CD4-positive, alpha-beta T cell (primary cell): ENCODE results near the gene KDM3A. TPM values are rescaled to one million over a fixed set of nuclear protein-coding genes. Genes with fewer than 3 reads are reported as not detected.

Source experiments
- ATAC-seq: fragments of 200-7000 bp; cut with Tn5 transposase; one replicate; pipeline ENCODE4 v1.10.0; 2022; ENCODE audit warnings: mild to moderate bottlenecking; ENCODE audit not compliant: poor library complexity
- CTCF ChIA-PET: fragments of 350-600 bp; sonication (Branson Sonifier 250); formaldehyde crosslinking; loops from one replicate; lab custom pipeline; 2021; ENCODE audit warnings: antibody characterized with exemption, inconsistent platforms; lab: Charles Lee
- POLR2A ChIA-PET: fragments of 350-600 bp; sonication (Branson Sonifier 250); formaldehyde crosslinking; loops from one replicate; lab custom pipeline; 2021; ENCODE audit warnings: antibody characterized with exemption, inconsistent platforms; lab: Charles Lee
- DNase-seq, 14 experiments: peaks; one replicate each; pipeline ENCODE4 v3.0.0-alpha.2; 2013 to 2020; ENCODE audit warnings: mixed read lengths in 2 of 14
- H3K27ac ChIP-seq, 2 donors: one replicate each; pipeline versions ENCODE4 v1.5.1 to v1.7.0; 2013; ENCODE audit warnings: low read length in 2 of 2, low read depth in 1 of 2, mild to moderate bottlenecking in 1 of 2
- H3K27me3 ChIP-seq, 2 experiments: 1 replicate in 1 of 2; 2 replicates in 1 of 2; pipeline versions ENCODE4 v1.6.1 to v1.7.0; 2013; ENCODE audit warnings: low read length in 2 of 2, control low read depth in 1 of 2, mild to moderate bottlenecking in 1 of 2, moderate library complexity in 1 of 2; ENCODE audit not compliant: insufficient read depth in 2 of 2, control insufficient read depth in 1 of 2
- H3K36me3 ChIP-seq: one replicate; pipeline ENCODE4 v1.6.1; 2013; ENCODE audit warnings: low read length, control low read depth; ENCODE audit not compliant: insufficient read depth
- H3K4me1 ChIP-seq: one replicate; pipeline ENCODE4 v1.6.1; 2013; ENCODE audit warnings: low read length, control low read depth; ENCODE audit not compliant: insufficient read depth
- H3K4me3 ChIP-seq: one replicate; pipeline ENCODE4 v1.5.1; 2013; ENCODE audit warnings: mild to moderate bottlenecking, low read length, moderate library complexity
- H3K9me3 ChIP-seq, 2 experiments: 1 replicate in 1 of 2; 2 replicates in 1 of 2; pipeline versions ENCODE4 v1.6.1 to v1.7.0; 2013; ENCODE audit warnings: low read length in 2 of 2, mild to moderate bottlenecking in 2 of 2, control low read depth in 1 of 2, moderate library complexity in 1 of 2; ENCODE audit not compliant: control insufficient read depth in 1 of 2, insufficient read depth in 1 of 2
- H3K27ac Mint-ChIP-seq: one replicate; pipeline ENCODE4 v1.8.0; 2020; ENCODE audit warnings: mixed read lengths
- H3K27me3 Mint-ChIP-seq: one replicate; pipeline ENCODE4 v1.8.0; 2021; ENCODE audit warnings: mixed read lengths
- H3K36me3 Mint-ChIP-seq: one replicate; pipeline ENCODE4 v1.8.0; 2021; ENCODE audit warnings: low read depth, mixed read lengths
- H3K4me1 Mint-ChIP-seq: one replicate; pipeline ENCODE4 v1.8.0; 2021; ENCODE audit warnings: low read depth, mixed read lengths
- H3K4me3 Mint-ChIP-seq: one replicate; pipeline ENCODE4 v1.8.0; 2020; ENCODE audit warnings: mild to moderate bottlenecking, mixed read lengths
- H3K9me3 Mint-ChIP-seq: one replicate; pipeline ENCODE4 v1.8.0; 2020; ENCODE audit warnings: mixed read lengths
- CTCF ChIP-seq: fragments of 200-600 bp; IDR thresholded peaks from one replicate; pipeline ENCODE4 v1.8.0; 2022; ENCODE audit warnings: antibody characterized with exemption, mild to moderate bottlenecking
- intact Hi-C, 2 experiments: fragments of 100-400 bp; cut with DNase I in 1 of 2; cut with micrococcal nuclease in 1 of 2; formaldehyde crosslinking; loops; one replicate each; pipeline versions ENCODE4 v1.15.1 to v1.9.0; 2023 to 2025; cut with DNase I, micrococcal nuclease
- polyA plus RNA-seq, 2 donors: library from polyadenylated mRNA; unstranded; fragments of 120-200 nt; gene quantifications; one replicate each; pipeline ENCODE4 v1.2.1, GENCODE V29; 2013
- total RNA-seq, 174 experiments: library from RNA in 2 of 174; stranded (reverse) in 2 of 174; gene quantifications; one replicate each; pipeline ENCODE4 v1.2.3 and lab custom pipeline; 2021 to 2026

KDM3A gene
- total RNA-seq (100 to 1,000 TPM; 205 to 207 TPM), total RNA-seq (lab: John Stamatoyannopoulos, UW) (49.7 to 396 (median 234) reads per million in 172 experiments)
- 65.0 TPM for polyA plus RNA-seq (2013, experiment 1 of 2)
- polyA plus RNA-seq (2013, experiment 2 of 2): 84.4 TPM

- Mint-ChIP-seq H3K36me3 (peaks cover 56% of the 10 kb centered on the region), H3K27ac (peak within 1 kb of the TSS; percentile 97), H3K27me3 (peaks cover 7% of the 10 kb centered on the region), H3K4me3 (peak within 1 kb of the TSS; percentile 99), H3K9me3 (peaks cover 4% of the 10 kb centered on the region), H3K4me1 (peaks cover 49% of the 10 kb centered on the region)
- DNase-seq (peak; percentile 98 to 100 (median 99)), ATAC-seq (peak; percentile 76)
- intact Hi-C loops: loop anchor here (2.0 to 10.0 kb wide), 5 partner anchors 121 to 336 kb away; partner anchors contain the start of genes MRPL35 (in 2 of the 2), CHMP3 (in 1 of the 2), IMMT (in 1 of the 2) and POLR1A (in 1 of the 2)
- TF ChIP-seq CTCF: no peak
- Histone ChIP-seq H3K27me3 (no peaks in the 10 kb centered on the region), H3K36me3 (peaks cover 28% of the 10 kb centered on the region), H3K4me3 (peak within 1 kb of the TSS; percentile 87), H3K4me1 (peaks cover 33% of the 10 kb centered on the region), H3K27ac (peak within 1 kb of the TSS; percentile 76 to 94), H3K9me3 (peaks cover 0 to 17% of the 10 kb centered on the region in 2 experiments)
- CTCF ChIA-PET: interaction anchor here (0.8 kb wide), 2 partner anchors 16 to 74 kb away, joined by 3 to 4 read pairs; no protein-coding TSS in a partner anchor
- POLR2A ChIA-PET: interaction anchor here (0.6 to 3.9 kb wide), 62 partner anchors 10 to 1982 kb away, joined by 3 to 80 read pairs (median 6); partner anchors contain the start of genes C2orf68, CHMP3, ELMOD3 and IMMT
Measured at GRCh38 chr2:86440631-86441391, at the start of gene KDM3A. KDM3A (plus strand) TSS chr2:86441371; CDS start chr2:86442048, 677 bp downstream.

- no peak for ATAC-seq
- H3K4me3 Mint-ChIP-seq: no peak overlapping the region
- Histone ChIP-seq H3K9me3 (no peaks in the 10 kb centered on the region), H3K4me3 (no peak overlapping the region), H3K36me3 (no peaks in the 10 kb centered on the region), H3K4me1 (no peaks in the 10 kb centered on the region), H3K27ac (no peak overlapping the region), H3K27me3 (no peaks in the 10 kb centered on the region)
- peaks cover 16% of the 10 kb centered on the region for H3K4me1 Mint-ChIP-seq
- peaks cover 6% of the 10 kb centered on the region for H3K27me3 Mint-ChIP-seq
- H3K27ac Mint-ChIP-seq: no peak overlapping the region
- H3K36me3 Mint-ChIP-seq: no peaks in the 10 kb centered on the region
- DNase-seq: no peak
- POLR2A ChIA-PET: interaction anchor here (1.4 kb wide), 1 partner anchor 48 kb away, joined by 10 read pairs; the partner anchor contains the start of gene KDM3A
- H3K9me3 Mint-ChIP-seq: no peaks in the 10 kb centered on the region
- CTCF ChIA-PET: interaction anchor here (0.6 kb wide), 1 partner anchor 30 kb away, joined by 3 read pairs; no protein-coding TSS in a partner anchor
- intact Hi-C loops: no loop called here
- TF ChIP-seq CTCF: no peak
Measured at GRCh38 chr2:86392873-86393518, 48.2 kb upstream of the KDM3A start.
